HG03097 (cell line): Measurements from ENCODE around the gene CELA3A.

Experiments used
- ATAC-seq: cut with Tn5 transposase; IDR thresholded peaks from one replicate; pipeline ENCODE4 v1.9.1; 2021; ENCODE audit not compliant: unreplicated experiment, low FRiP score

CELA3A gene

GRCh38 chr1:22045604-22046228 is 44.3 kb downstream of the CELA3A start:
- ATAC-seq, result no peak

DNA sequence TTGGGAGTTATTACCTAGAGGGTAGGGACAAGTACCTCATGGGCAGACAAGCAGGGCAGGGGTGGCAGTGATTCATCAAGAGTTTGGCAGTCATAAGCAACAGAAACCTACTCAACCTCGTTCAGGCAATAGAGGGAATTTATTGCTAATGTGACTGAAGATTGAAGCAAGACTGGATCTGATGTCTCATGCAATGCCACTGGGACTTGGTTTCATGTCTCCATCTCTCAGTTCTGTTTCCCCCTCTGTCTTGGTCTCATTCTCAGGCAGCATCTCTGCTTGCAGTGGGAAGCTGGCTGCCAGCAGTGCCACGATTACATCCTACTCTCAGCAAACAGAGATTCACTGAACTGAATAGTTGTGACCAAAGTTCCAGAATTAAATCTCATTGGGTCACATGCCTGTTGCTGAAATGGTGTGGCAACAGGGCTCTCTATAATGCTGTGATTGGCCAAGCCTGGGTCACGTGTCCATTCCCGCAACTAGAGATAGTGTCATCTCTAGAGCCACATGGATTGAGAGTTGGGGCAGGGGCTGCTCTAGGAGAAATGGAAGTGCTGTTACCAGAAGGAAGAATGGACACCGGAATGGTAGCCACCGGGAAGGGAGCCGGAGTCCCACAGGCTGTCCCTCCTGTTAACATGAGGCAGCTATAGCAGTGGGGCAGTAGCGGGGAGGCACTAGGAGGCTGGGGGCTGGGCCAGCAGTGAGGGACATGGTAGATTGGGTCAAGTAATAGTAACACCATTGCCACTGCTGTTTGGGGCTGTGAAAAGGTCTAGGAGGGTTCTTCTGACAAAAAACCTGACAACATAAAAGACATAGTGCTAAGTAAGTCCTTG is 47.1 kb downstream of the CELA3A start:
- no peak for ATAC-seq

GRCh38 chr1:22050330-22050729 is 48.9 kb downstream of the CELA3A start:
- ATAC-seq, result no peak

DNA sequence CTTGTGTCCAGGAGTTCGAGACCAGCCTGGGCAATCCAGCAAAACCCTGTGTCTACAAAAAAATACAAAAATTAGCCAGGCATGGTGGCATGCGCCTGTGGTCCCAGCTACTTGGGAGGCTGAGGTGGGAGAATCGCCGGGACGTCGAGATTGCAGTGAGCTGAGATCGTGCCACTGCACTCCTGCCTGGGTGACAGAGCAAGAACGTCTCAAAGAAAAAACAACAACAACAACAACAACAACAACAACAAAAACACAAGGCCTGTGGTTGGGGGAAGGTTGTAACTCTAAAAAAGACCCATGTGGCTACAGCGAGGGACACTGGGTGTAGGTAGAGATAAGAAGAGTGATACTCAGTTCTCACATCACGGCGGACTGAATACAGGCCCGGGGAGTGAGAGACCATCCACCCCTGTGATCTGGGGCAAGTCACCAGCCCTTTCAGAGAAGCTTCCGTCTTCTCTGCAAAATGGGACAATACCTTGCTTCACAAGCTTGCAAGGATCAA is 50.2 kb downstream of the CELA3A start:
- ATAC-seq, result no peak

GRCh38 chr1:22052115-22053016 is 50.9 kb downstream of the CELA3A start, which contains the start of gene CDC42:
TSS of gene CDC42 (plus strand) at chr1:22052709. CDS start at chr1:22078479, 25,770 bp downstream.
- peak; percentile 81 for ATAC-seq

DNA sequence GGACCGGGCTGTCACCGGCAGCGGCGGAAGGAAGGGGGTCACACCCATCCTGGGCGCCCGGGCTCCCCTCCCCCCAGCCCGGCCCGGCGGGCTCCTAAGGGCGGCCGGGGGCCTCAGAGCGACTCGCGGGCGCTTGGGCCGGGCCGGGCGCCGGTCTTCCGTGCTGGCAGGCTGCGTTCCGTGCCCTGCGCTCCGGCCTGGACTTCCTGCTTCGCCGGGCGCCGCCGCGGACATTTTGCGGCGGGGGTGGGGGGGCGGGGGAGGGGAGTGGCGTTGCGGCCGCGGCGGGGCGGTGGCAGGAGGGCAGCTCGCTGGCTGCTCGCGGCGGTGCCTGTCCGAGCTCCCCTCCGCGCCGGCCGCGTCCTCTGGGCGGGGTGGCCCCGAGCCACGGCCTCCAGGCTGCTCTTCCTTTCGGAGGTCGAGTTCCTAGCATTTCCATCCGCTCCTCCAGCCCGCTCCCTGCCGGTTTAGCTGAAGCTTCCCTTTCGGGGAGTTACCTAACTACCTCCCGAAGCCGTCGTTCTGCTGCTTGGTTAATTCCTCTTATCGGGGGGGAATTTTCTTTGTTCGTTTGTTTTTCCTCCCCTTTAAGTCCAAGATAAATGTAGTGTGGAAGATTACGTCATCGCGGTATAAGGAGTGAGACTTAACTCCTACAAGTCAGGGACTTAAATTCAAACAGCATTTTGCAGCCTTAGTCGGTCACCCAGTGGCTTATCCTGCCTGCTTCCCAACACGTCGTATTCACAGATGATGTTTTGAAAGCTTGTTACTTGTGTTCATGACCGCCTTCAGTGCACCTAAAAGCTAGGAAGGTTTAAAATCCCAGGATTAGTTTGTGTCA is 51.8 kb downstream of the CELA3A start:
- ATAC-seq, result peak; percentile 29

- no peak for ATAC-seq
These were observed 52.7 kb downstream of the CELA3A start for GRCh38 chr1:22053861-22054770.

- no peak for ATAC-seq
These were observed 54.0 kb downstream of the CELA3A start for GRCh38 chr1:22055463-22055862.

- no peak for ATAC-seq
These were observed 54.6 kb downstream of the CELA3A start for GRCh38 chr1:22056043-22056442.

- no peak for ATAC-seq
These were observed 55.5 kb downstream of the CELA3A start for GRCh38 chr1:22056936-22057335.

DNA sequence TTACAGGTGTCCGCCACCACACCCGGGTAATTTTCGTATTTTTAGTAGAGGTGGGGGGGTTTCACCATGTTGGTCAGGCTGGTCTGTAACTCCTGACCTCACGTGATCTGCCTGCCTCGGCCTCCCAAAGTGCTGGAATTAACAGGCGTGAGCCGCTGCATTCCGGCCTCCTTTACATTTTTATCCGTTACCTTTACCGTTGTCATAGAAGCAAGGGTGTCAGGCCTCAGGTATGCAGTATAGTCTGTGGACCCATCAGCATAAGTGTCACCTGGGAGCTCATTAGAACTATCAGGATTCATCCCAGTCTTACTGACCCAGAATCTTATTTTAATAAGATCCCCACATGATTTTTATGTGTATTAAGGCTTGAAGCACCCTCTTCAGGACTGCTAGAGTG is 56.4 kb downstream of the CELA3A start:
- no peak for ATAC-seq
